ENCODE data around the gene VIPR2.

DNA sequence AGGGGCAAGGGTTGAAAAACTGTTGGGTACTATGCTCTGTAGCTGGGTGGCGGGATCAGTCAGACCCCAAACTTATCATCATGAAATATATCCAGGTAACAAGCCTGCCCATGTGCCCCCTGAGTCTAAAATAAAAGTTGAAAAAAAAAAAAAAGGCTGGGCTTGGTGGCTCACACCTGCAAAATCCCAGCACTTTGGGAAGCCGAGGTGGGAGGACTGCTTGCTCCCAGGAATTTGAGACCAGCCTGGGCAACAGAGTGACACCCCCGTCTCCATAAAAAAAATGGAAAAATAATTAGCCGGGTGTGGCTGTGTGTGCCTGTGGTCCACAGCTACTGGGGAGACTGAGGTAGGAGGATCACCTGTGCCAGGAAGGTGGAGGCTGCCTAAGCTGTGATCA, 83.5 kb downstream of the VIPR2 start:
- no peak for TF ChIP-seq POLR2A (IDR thresholded peaks at IDR 0.05; ENCODE audit: low read depth, low read length)
- TF ChIP-seq SPI1 (IDR thresholded peaks at IDR 0.05; ENCODE audit: low read depth, low read length), result no peak
- no peak for TF ChIP-seq POLR2AphosphoS5 (IDR thresholded peaks at IDR 0.05; ENCODE audit: low read depth, low read length)
- no peak for TF ChIP-seq TAF1 (IDR thresholded peaks at IDR 0.05; ENCODE audit: low read depth, low read length)
